Muscle layer of duodenum (tissue), 2 donors: ENCODE data around the gene PTPRE.

Experiments used
- H3K27ac ChIP-seq: one replicate; pipeline ENCODE4 v1.7.0; 2013; ENCODE audit warnings: mild to moderate bottlenecking, low read length
- H3K27me3 ChIP-seq: one replicate; pipeline ENCODE4 v1.7.0; 2013; ENCODE audit warnings: low read depth, mild to moderate bottlenecking, control low read depth, low read length
- H3K36me3 ChIP-seq, 2 donors: one replicate each; pipeline ENCODE4 v1.7.0; 2013; ENCODE audit warnings: low read length in 2 of 2, control low read depth in 1 of 2, mild to moderate bottlenecking in 1 of 2; ENCODE audit not compliant: insufficient read depth in 2 of 2, control insufficient read depth in 1 of 2
- H3K4me1 ChIP-seq, 2 donors: one replicate each; pipeline ENCODE4 v1.7.0; 2013; ENCODE audit warnings: low read length in 2 of 2, mild to moderate bottlenecking in 2 of 2, control low read depth in 1 of 2, moderate library complexity in 1 of 2; ENCODE audit not compliant: insufficient read depth in 2 of 2, control insufficient read depth in 1 of 2
- H3K4me3 ChIP-seq, 2 donors: one replicate each; pipeline ENCODE4 v1.7.0; 2013; ENCODE audit warnings: low read length in 2 of 2, low read depth in 1 of 2, mild to moderate bottlenecking in 1 of 2
- H3K9me3 ChIP-seq, 2 donors: one replicate each; pipeline ENCODE4 v1.7.0; 2013; ENCODE audit warnings: low read length in 2 of 2, control low read depth in 1 of 2, mild to moderate bottlenecking in 1 of 2; ENCODE audit not compliant: control insufficient read depth in 1 of 2
- donor health status: healthy.

Gene PTPRE

DNA sequence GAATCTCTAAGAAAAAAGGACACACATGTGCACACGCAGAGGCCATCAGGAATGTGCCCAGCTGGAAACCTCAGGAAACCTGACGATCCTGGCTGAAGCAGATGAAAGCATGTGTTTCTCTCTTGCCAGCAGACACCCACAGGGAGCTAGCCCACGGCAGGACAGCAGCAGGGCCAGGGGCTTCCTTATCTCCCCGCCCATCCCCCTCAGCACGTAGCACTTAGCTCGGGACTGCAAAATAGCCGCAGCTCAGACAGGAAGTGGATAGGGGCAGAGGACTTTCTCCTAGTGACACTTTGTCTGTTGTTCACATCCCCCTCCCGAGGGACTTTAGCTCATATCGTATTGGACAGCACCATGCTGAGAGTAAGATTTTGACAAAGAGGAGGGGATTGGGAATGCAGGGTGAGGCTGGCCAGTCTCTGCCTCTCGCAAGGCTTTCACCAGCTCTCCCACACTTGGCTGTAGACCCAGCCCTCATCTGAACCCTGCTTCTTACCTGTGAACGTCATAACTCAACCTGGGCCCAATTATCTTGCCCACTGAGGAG lies 155.5 kb downstream of the PTPRE start:
- Histone ChIP-seq H3K4me3 (no peak overlapping the region), H3K9me3 (no peaks in the 10 kb centered on the region), H3K4me1 (peaks cover 0 to 8% of the 10 kb centered on the region in 2 donors), H3K36me3 (peaks cover 7 to 31% of the 10 kb centered on the region in 2 donors), H3K27ac (peak overlapping the region; percentile 58), H3K27me3 (no peaks in the 10 kb centered on the region)

DNA sequence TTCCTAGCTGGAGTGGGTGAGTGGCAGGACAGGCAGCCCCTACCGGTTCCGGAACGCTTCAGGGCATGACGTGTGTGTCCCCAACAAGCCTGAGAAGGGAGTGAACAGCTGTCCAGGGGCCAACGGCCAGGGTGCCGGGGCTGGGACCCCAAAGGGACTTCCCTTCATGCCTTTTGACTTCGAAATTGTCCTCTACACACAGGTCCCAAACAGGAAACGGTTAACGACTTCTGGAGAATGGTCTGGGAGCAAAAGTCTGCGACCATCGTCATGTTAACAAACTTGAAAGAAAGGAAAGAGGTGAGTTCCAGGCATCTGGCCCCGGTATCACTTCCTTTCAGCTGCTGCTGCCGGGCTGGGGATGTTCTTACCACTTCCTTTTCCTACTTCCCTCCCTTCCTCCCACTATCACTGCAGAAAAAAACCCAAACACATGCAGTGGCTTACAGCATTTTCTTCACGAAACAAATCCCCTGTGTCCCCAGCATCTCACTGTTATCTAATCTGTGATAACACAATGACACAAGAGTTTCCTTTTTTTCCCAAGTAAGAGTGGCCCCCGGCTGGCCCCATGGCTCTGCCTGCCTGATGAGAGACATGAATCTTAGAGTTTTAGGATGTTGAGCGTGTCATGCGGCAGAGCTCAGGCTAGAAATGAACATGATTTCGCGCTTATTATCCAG lies 156.1 kb downstream of the PTPRE start:
- no peaks in the 10 kb centered on the region for H3K27me3 ChIP-seq
- H3K4me3 ChIP-seq = no peak overlapping the region
- peaks cover 0 to 8% of the 10 kb centered on the region in 2 donors for H3K4me1 ChIP-seq
- H3K27ac ChIP-seq = peak overlapping the region; percentile 58
- no peaks in the 10 kb centered on the region for H3K9me3 ChIP-seq
- H3K36me3 ChIP-seq = peaks cover 7 to 33% of the 10 kb centered on the region in 2 donors

DNA sequence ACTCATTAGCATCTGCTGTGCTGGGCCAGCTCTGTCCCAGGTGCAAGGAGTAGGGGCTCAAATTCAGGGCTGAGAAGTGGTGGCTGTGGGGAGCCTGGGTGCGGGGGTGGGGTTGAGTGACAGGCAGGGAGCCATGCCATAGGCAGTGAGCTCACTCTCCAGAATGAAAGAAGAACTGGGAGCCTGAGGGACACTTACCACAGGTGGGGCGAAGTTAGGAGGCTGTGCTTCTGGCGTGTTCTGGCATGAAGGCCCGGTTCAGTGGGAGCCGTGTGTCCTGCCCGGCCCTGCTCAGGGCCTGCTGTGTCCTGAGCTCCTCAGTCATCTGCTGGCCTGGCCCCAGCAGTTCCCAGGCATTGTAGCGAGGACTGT lies 156.8 kb downstream of the PTPRE start:
- Histone ChIP-seq H3K36me3 (peaks cover 7 to 33% of the 10 kb centered on the region in 2 donors), H3K27ac (peak overlapping the region; percentile 68), H3K4me3 (peak overlapping the region in 1 of 2 donors; percentile 20), H3K4me1 (peaks cover 0 to 8% of the 10 kb centered on the region in 2 donors), H3K9me3 (no peaks in the 10 kb centered on the region), H3K27me3 (no peaks in the 10 kb centered on the region)

DNA sequence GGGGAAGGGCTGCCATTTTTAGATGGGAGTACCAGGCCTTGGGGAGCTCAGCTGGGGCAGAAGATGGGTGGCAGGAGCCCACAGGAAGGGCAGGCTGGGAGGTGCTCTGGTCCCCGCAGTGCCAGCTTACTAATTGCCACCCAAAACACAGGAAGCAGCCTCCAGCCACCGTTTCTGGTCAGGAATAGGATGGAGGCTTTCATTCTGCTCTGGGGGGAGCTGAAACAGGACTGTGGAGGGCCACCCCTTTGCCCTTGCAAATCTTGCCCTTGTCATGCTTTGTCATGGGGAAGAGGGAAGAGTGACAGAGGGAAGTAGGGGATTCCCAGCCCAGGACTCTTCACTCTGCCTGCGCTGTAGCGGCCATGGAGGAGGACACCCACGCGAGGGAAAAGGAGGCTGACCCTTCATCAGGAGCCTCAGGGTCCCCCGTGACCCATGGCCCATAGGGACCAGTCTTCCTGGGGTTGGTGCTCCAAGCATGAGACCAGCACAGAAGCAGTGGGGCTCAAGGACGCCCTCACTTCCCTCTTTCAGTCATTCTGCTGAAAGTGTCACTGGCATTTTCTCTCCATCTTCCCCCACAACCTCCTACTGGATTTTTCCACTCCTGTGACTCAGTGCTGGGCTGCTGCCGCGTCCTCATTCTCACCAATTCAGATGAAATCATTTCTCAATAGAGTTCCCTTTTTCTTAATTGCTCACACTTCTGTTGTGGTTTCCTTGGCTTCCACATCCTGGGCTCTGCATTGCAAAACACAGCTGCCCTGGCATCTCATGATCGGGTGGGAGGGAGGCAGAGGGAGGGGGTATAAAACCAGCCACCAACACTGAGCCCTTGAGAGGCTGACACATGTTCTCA lies 157.4 kb downstream of the PTPRE start:
- H3K27me3 ChIP-seq = no peaks in the 10 kb centered on the region
- no peaks in the 10 kb centered on the region for H3K9me3 ChIP-seq
- peaks cover 7 to 33% of the 10 kb centered on the region in 2 donors for H3K36me3 ChIP-seq
- peak overlapping the region; percentile 68 for H3K27ac ChIP-seq
- peak overlapping the region in 1 of 2 donors; percentile 20 for H3K4me3 ChIP-seq
- H3K4me1 ChIP-seq = peaks cover 0 to 6% of the 10 kb centered on the region in 2 donors

- Histone ChIP-seq H3K4me1 (peaks cover 0 to 5% of the 10 kb centered on the region in 2 donors), H3K27ac (peak overlapping the region; percentile 32), H3K4me3 (no peak overlapping the region), H3K9me3 (no peaks in the 10 kb centered on the region), H3K27me3 (no peaks in the 10 kb centered on the region), H3K36me3 (peaks cover 11 to 30% of the 10 kb centered on the region in 2 donors)
Observed at GRCh38 chr10:128064970-128065580, 158.2 kb downstream of the PTPRE start.

DNA sequence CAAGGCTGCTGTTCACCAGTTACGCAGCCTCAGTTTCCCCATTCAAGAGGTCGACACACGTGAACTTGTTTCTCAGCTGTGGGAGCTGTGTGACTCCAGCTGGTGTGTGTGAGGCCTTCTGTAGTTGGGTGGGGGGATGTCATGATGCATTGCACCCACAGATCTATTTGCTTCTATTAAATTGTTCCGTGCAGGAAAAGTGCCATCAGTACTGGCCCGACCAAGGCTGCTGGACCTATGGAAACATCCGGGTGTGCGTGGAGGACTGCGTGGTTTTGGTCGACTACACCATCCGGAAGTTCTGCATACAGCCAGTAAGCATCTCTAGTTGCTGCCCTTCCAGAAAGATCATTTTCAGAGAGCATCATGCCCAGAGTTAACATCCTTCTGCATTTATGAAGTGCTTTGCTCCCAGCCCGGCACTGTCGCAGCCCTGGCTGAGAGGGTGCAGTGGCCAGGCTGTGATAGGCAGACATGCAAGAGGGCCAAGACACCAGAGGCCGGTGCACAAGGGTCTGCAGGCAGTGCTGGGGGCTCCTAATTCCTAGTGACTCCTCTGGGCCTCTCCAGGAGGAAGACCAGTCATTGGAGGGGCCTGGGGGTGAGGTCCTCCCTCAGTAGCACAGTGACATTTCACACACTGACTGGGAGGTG lies 159.1 kb downstream of the PTPRE start:
- H3K4me3 ChIP-seq = no peak overlapping the region
- peaks cover 18 to 31% of the 10 kb centered on the region in 2 donors for H3K36me3 ChIP-seq
- no peaks in the 10 kb centered on the region for H3K9me3 ChIP-seq
- H3K4me1 ChIP-seq = peaks cover 0 to 5% of the 10 kb centered on the region in 2 donors
- H3K27ac ChIP-seq = no peak overlapping the region
- no peaks in the 10 kb centered on the region for H3K27me3 ChIP-seq

DNA sequence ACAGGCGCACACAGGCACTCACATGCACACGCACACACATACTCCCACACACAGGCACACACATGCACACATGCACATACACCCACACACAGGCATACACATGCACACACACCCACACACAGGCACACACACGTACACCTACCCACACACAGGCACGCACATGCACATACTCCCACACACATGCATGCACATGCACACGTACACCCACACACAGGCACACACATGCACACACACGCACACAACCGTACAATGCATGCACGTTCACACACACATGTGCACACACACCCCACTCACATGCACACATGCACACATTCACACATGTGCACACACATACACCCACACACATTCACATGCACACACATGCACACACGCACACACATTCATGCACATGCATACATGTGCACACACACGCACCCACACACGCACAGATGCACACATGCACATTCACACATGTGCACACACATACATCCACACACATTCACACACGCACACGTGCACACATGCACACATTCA lies 160.0 kb downstream of the PTPRE start:
- H3K4me1 ChIP-seq = peaks cover 0 to 5% of the 10 kb centered on the region in 2 donors
- H3K36me3 ChIP-seq = peaks cover 24 to 31% of the 10 kb centered on the region in 2 donors
- no peak overlapping the region for H3K4me3 ChIP-seq
- H3K9me3 ChIP-seq = no peaks in the 10 kb centered on the region
- no peaks in the 10 kb centered on the region for H3K27me3 ChIP-seq
- H3K27ac ChIP-seq = no peak overlapping the region

GRCh38 chr10:128067691-128068397 lies 160.9 kb downstream of the PTPRE start:
- Histone ChIP-seq H3K9me3 (no peaks in the 10 kb centered on the region), H3K36me3 (peaks cover 21 to 35% of the 10 kb centered on the region in 2 donors)

DNA sequence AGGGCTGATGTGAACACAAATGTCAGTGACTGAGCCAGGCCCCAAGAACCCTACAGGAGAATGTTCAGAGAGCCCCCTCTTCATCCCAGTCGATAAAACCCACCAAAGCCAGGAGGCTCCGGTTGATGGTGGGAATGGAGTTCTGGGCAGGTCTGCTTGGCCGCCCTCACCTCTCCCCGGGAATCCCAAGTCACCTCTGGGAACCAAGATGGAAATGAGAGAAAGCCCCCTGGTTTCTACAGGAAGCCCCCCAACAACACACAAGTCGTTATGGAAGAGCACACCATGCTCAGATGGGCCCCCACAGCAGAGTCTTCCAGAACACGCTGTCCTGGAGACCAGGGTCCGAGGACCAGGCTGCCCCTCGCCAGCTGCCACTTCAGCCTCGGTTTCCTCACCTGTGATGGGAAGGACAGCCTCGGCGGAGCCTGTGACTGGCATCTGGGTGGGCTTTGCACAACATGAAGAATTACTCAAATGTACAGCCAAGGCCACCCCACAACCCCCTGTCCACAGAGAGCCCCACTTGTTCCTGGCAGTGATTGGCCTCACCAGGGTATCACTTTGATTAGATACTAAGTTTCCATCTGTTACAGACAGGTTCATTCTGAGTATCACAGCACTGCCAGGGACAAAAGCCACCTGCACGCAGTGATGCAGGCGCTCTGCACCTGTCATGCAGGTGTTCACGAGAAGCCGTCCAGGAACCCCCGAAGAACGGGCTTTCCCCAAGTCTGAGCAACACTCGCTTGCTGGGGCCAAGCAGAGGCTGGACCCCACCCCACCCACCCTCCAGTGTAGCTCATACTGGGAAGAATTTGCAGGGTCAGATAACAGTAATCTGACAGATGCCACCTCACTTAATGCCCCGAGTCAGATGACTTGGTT lies 161.7 kb downstream of the PTPRE start:
- H3K4me1 ChIP-seq = peaks cover 0 to 5% of the 10 kb centered on the region in 2 donors
- H3K9me3 ChIP-seq = no peaks in the 10 kb centered on the region
- H3K27me3 ChIP-seq = no peaks in the 10 kb centered on the region
- H3K36me3 ChIP-seq = peaks cover 29 to 39% of the 10 kb centered on the region in 2 donors
- H3K27ac ChIP-seq = no peak overlapping the region
- no peak overlapping the region for H3K4me3 ChIP-seq

More at GRCh38 chr10:128067691-128068397, 160.9 kb downstream of the PTPRE start:
- no peak overlapping the region for H3K27ac ChIP-seq
- no peak overlapping the region for H3K4me3 ChIP-seq
- peaks cover 0 to 5% of the 10 kb centered on the region in 2 donors for H3K4me1 ChIP-seq
- no peaks in the 10 kb centered on the region for H3K27me3 ChIP-seq
